H1 (cell line): ENCODE results near the gene PPP2R2C. TPM values are rescaled to one million over a fixed set of nuclear protein-coding genes. Genes with fewer than 3 reads are reported as not detected.

Experiments used
- EZH2 ChIP-seq: fragments of 200-600 bp; sonication (generic); IDR thresholded peaks from 2 replicates; pipeline ENCODE4 v1.7.1; 2012; ENCODE audit warnings: low read depth, mild to moderate bottlenecking, moderate library complexity, low read length, inconsistent platforms; ENCODE audit not compliant: severe bottlenecking
- GABPA ChIP-seq: IDR thresholded peaks from 2 replicates; pipeline ENCODE4 v1.6.1; 2011; ENCODE audit warnings: mild to moderate bottlenecking, low read length, moderate library complexity, borderline replicate concordance; ENCODE audit not compliant: insufficient read depth
- polyA plus RNA-seq, 7 experiments: library from polyadenylated mRNA; depleted of rRNA in 3 of 7; stranded (reverse) in 5 of 7; unstranded in 2 of 7; fragments of >200 nt in 5 of 7; fragments of 200-250 nt in 2 of 7; gene quantifications; 1 replicate in 5 of 7; 2 replicates in 1 of 7; 4 replicates in 1 of 7; pipeline versions ENCODE4 v1.2.1 to v1.2.3, GENCODE V29; 2011 to 2013; ENCODE audit warnings: missing spikeins in 2 of 7, mixed read lengths in 2 of 7
- total RNA-seq: library from RNA; stranded (reverse); fragmentation: NEBNext Ultra II Directional; extraction: Animal tissue kit (Norgen Biotek cat#: 25700); gene quantifications from 2 replicates; pipeline ENCODE4 v1.2.1, GENCODE V29; 2021

The PPP2R2C gene
- total and polyA plus RNA-seq, 2 of the 8 experiments (the other 6 are each of a cell fraction or from before 2014, with no cell fraction given), result 6.4 TPM

DNA sequence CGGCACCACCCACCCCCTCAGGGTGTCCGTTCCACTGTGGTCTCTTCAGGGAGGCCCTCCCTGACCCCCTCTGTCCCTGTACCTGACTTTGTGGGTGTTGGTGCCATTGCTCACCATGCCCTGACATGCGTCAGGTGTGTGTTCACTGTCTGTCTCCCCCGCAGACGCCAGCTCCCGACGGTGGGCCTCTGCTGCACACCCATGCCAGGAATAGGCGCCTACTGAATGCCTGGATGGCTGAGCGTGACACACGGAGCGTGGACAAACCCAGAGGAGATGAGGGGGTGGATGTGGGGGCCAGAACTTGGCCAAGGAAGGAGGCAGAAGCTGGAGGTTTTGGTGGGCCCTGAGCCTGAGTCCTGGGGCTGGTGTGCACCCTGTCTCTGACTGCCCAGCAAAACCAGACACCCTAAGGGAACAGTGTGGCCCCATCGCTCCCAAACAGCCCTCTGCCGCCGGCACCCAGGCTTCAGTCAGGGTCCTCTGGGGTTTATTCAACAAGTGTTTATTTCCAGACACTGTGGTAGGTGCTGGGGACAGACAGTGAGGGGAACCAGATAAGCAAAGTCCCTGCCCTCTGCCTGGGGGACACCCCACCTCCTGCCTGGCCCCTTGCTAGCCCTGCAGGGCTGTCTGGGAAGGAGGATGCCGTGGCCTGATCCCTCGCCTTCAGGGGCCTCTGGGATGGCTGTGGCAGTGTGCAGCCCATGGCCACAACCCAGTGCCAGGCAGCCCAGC lies 125.9 kb downstream of the PPP2R2C start (continued):
- TF ChIP-seq EZH2, result no peak
- TF ChIP-seq GABPA, result no peak
